ENCODE results near the gene UQCC2. TPM values are rescaled to one million over a fixed set of nuclear protein-coding genes. Genes with fewer than 3 reads are reported as not detected.

Gene UQCC2
- total RNA-seq, 2 experiments from 2014 or later, result 64.9 to 85.3 TPM

GRCh38 chr6:33663028-33663427 is 48.5 kb downstream of the UQCC2 start:
- no peak for DNase-seq (ENCODE audit: low spot score)
- ChIA-PET CTCF (ENCODE audit: unreplicated experiment) (no interaction called here), POLR2A (no interaction called here)
- Histone ChIP-seq H3K36me3 (ENCODE audit: insufficient read depth, low read length) (peaks cover 76% of the 10 kb centered on the region), H3K27ac (ENCODE audit: low read depth, low read length, poor library complexity, severe bottlenecking) (no peak overlapping the region), H3K4me2 (ENCODE audit: low read length) (no peak overlapping the region), H3K4me3 (ENCODE audit: low read depth, low read length, poor library complexity, severe bottlenecking) (no peak overlapping the region), H3K9me3 (ENCODE audit: low read length) (no peaks in the 10 kb centered on the region), H3K4me1 (ENCODE audit: insufficient read depth, low read length, poor library complexity, severe bottlenecking) (no peaks in the 10 kb centered on the region), H3K79me2 (ENCODE audit: insufficient read depth, low read depth, low read length) (no peaks in the 10 kb centered on the region), H4K20me1 (ENCODE audit: insufficient read depth, low read length) (no peaks in the 10 kb centered on the region), H2AFZ (ENCODE audit: low read length) (no peak overlapping the region), H3K9me2 (ENCODE audit: insufficient read depth, low read length) (no peaks in the 10 kb centered on the region)
- intact Hi-C loops (cut with micrococcal nuclease; ENCODE audit: unreplicated experiment), result no loop called here
- no TSS peak for BruUV-seq (replicated peaks)
- TF ChIP-seq EZH2phosphoT487 (IDR thresholded peaks at IDR 0.05; ENCODE audit: borderline replicate concordance, low read depth, low read length), result no peak
- TF ChIP-seq CTCF (conservative IDR thresholded peaks at IDR 0.05; ENCODE audit: low read length), result no peak

- H3K36me3 ChIP-seq (ENCODE audit: insufficient read depth, low read length), result peaks cover 76% of the 10 kb centered on the region
- no peak overlapping the region for H3K27ac ChIP-seq (ENCODE audit: low read depth, low read length, poor library complexity, severe bottlenecking)
- CTCF ChIA-PET (ENCODE audit: unreplicated experiment), result no interaction called here
- BruUV-seq (replicated peaks), result no TSS peak
- no peak for TF ChIP-seq EZH2phosphoT487 (IDR thresholded peaks at IDR 0.05; ENCODE audit: borderline replicate concordance, low read depth, low read length)
- POLR2A ChIA-PET, result interaction anchor here (0.7 kb wide), 1 partner anchor 77 kb away, joined by 4 read pairs; no protein-coding TSS in a partner anchor
- H3K4me3 ChIP-seq (ENCODE audit: low read depth, low read length, poor library complexity, severe bottlenecking), result no peak overlapping the region
- H3K9me3 ChIP-seq (ENCODE audit: low read length), result no peaks in the 10 kb centered on the region
- H3K4me1 ChIP-seq (ENCODE audit: insufficient read depth, low read length, poor library complexity, severe bottlenecking), result no peaks in the 10 kb centered on the region
- no peak overlapping the region for H3K4me2 ChIP-seq (ENCODE audit: low read length)
- no peak overlapping the region for H2AFZ ChIP-seq (ENCODE audit: low read length)
- H4K20me1 ChIP-seq (ENCODE audit: insufficient read depth, low read length), result no peaks in the 10 kb centered on the region
- DNase-seq (ENCODE audit: low spot score), result no peak
- intact Hi-C loops (cut with micrococcal nuclease; ENCODE audit: unreplicated experiment), result no loop called here
- no peaks in the 10 kb centered on the region for H3K79me2 ChIP-seq (ENCODE audit: insufficient read depth, low read depth, low read length)
- H3K9me2 ChIP-seq (ENCODE audit: insufficient read depth, low read length), result no peaks in the 10 kb centered on the region
Observed at GRCh38 chr6:33662318-33662717, 49.2 kb downstream of the UQCC2 start.

- H2AFZ ChIP-seq (ENCODE audit: low read length), result no peak overlapping the region
- ChIA-PET CTCF (ENCODE audit: unreplicated experiment) (no interaction called here), POLR2A (no interaction called here)
- H3K27ac ChIP-seq (ENCODE audit: low read depth, low read length, poor library complexity, severe bottlenecking), result no peak overlapping the region
- peaks cover 75% of the 10 kb centered on the region for H3K36me3 ChIP-seq (ENCODE audit: insufficient read depth, low read length)
- TF ChIP-seq CTCF (conservative IDR thresholded peaks at IDR 0.05; ENCODE audit: low read length) (no peak), EZH2phosphoT487 (IDR thresholded peaks at IDR 0.05; ENCODE audit: borderline replicate concordance, low read depth, low read length) (no peak)
- H3K4me1 ChIP-seq (ENCODE audit: insufficient read depth, low read length, poor library complexity, severe bottlenecking), result no peaks in the 10 kb centered on the region
- no peaks in the 10 kb centered on the region for H3K9me2 ChIP-seq (ENCODE audit: insufficient read depth, low read length)
- intact Hi-C loops (cut with micrococcal nuclease; ENCODE audit: unreplicated experiment), result no loop called here
- H3K79me2 ChIP-seq (ENCODE audit: insufficient read depth, low read depth, low read length), result no peaks in the 10 kb centered on the region
- BruUV-seq (replicated peaks), result no TSS peak
- no peak overlapping the region for H3K4me3 ChIP-seq (ENCODE audit: low read depth, low read length, poor library complexity, severe bottlenecking)
- DNase-seq (ENCODE audit: low spot score), result no peak
- no peak overlapping the region for H3K4me2 ChIP-seq (ENCODE audit: low read length)
- H4K20me1 ChIP-seq (ENCODE audit: insufficient read depth, low read length), result no peaks in the 10 kb centered on the region
- no peaks in the 10 kb centered on the region for H3K9me3 ChIP-seq (ENCODE audit: low read length)
Observed at GRCh38 chr6:33661106-33661838, 50.2 kb downstream of the UQCC2 start.
